Measurements from ENCODE around the gene PCSK1N.
"Not testable (repeated sequence)": the region's sequence is repeated elsewhere in the genome, so short reads cannot be mapped to it uniquely, and the experiment has no call there.

DNA sequence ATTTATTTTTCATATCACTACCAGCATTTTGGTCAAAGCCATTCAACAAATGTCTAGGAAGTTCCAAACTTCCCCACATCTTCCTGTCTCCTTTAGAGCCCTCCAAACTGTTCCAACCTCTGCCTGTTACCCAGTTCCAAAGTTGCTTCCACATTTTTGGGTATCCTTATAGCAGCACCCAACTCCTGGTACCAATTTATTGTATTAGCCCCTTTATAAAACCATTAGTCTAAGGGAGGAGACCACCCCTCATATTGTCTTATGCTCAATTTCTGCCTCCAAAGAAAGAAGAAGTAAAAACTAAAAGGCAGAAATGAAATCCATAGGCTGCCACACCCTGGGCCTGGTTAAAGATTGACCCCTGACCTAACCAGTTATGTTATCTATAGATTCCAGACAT is 18.1 kb upstream of the PCSK1N start:
- not testable (repeated sequence) for TF ChIP-seq FOXA1 (IDR thresholded peaks at IDR 0.05); ARNT (IDR thresholded peaks at IDR 0.05); FOXM1 (IDR thresholded peaks at IDR 0.05; ENCODE audit: borderline replicate concordance); L3MBTL2 (conservative IDR thresholded peaks at IDR 0.05); ELF4 (IDR thresholded peaks at IDR 0.05); ZNF384 (IDR thresholded peaks at IDR 0.05); NFRKB (IDR thresholded peaks at IDR 0.05); HDGF (IDR thresholded peaks at IDR 0.05; ENCODE audit: borderline replicate concordance)
- TF ChIP-seq, protein P1, sequence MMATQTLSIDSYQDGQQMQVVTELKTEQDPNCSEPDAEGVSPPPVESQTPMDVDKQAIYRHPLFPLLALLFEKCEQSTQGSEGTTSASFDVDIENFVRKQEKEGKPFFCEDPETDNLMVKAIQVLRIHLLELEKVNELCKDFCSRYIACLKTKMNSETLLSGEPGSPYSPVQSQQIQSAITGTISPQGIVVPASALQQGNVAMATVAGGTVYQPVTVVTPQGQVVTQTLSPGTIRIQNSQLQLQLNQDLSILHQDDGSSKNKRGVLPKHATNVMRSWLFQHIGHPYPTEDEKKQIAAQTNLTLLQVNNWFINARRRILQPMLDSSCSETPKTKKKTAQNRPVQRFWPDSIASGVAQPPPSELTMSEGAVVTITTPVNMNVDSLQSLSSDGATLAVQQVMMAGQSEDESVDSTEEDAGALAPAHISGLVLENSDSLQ (IDR thresholded peaks at IDR 0.05): not testable (repeated sequence)

Data from HEK293T (cell line).